GM12801 (cell line): Measurements from ENCODE around the gene CMC1.

ENCODE experiments used
- CTCF ChIP-seq: IDR thresholded peaks from one replicate; pipeline ENCODE4 v1.5.1; 2011; ENCODE audit warnings: control low read depth; ENCODE audit not compliant: insufficient read length; ENCODE audit errors: extremely low read depth

The CMC1 gene

GRCh38 chr3:28278918-28279317 lies 37.5 kb downstream of the CMC1 start:
- no peak for TF ChIP-seq CTCF

- no peak for TF ChIP-seq CTCF
Observed at GRCh38 chr3:28279770-28280169, 38.4 kb downstream of the CMC1 start.

GRCh38 chr3:28280781-28281180 lies 39.4 kb downstream of the CMC1 start:
- no peak for TF ChIP-seq CTCF

- no peak for TF ChIP-seq CTCF
Observed at GRCh38 chr3:28286595-28286994, 45.2 kb downstream of the CMC1 start.

- no peak for TF ChIP-seq CTCF
Observed at GRCh38 chr3:28287046-28287445, 45.6 kb downstream of the CMC1 start.

- TF ChIP-seq CTCF, result no peak
Observed at GRCh38 chr3:28290863-28291300, 49.5 kb downstream of the CMC1 start.

- TF ChIP-seq CTCF, result no peak
Observed at GRCh38 chr3:28291577-28291976, 50.2 kb downstream of the CMC1 start.

- TF ChIP-seq CTCF, result no peak
Observed at GRCh38 chr3:28292622-28293021, 51.2 kb downstream of the CMC1 start.
